Activated T-cell treated with anti-CD3 and anti-CD28 coated beads for 24 hours (primary cell): ENCODE results near the gene CLCN1.
"Not testable (repeated sequence)": the region's sequence is repeated elsewhere in the genome, so short reads cannot be mapped to it uniquely, and the experiment has no call there.

Experiments used
- DNase-seq: peaks from one replicate; pipeline ENCODE4 v3.0.0-alpha.2; 2020; ENCODE audit warnings: low read depth

The CLCN1 gene

GRCh38 chr7:143384661-143385631, 69.0 kb downstream of the CLCN1 start:
- no peak for DNase-seq

- no peak for DNase-seq
Measured at GRCh38 chr7:143385891-143386781, 70.2 kb downstream of the CLCN1 start.

GRCh38 chr7:143387156-143387975, 71.5 kb downstream of the CLCN1 start:
- no peak for DNase-seq

GRCh38 chr7:143388051-143388450, 72.1 kb downstream of the CLCN1 start:
- no peak for DNase-seq

- no peak for DNase-seq
Measured at GRCh38 chr7:143388491-143389101, 72.7 kb downstream of the CLCN1 start.

- no peak for DNase-seq
Measured at GRCh38 chr7:143389316-143390103, 73.6 kb downstream of the CLCN1 start.

GRCh38 chr7:143390104-143390772, 74.3 kb downstream of the CLCN1 start:
- no peak for DNase-seq

- no peak for DNase-seq
Measured at GRCh38 chr7:143390773-143391317, 74.9 kb downstream of the CLCN1 start.

GRCh38 chr7:143391462-143392404, 75.8 kb downstream of the CLCN1 start:
- no peak for DNase-seq

GRCh38 chr7:143392427-143392826, 76.5 kb downstream of the CLCN1 start:
- DNase-seq, result not testable (repeated sequence)

GRCh38 chr7:143392875-143393266, 77.0 kb downstream of the CLCN1 start:
- no peak for DNase-seq

GRCh38 chr7:143393267-143394041, 77.5 kb downstream of the CLCN1 start:
- DNase-seq, result no peak

GRCh38 chr7:143394068-143394467, 78.2 kb downstream of the CLCN1 start:
- no peak for DNase-seq

- no peak for DNase-seq
Measured at GRCh38 chr7:143394777-143395176, 78.9 kb downstream of the CLCN1 start.

- DNase-seq, result no peak
Measured at GRCh38 chr7:143395187-143396149, 79.6 kb downstream of the CLCN1 start.

GRCh38 chr7:143396182-143396581, 80.3 kb downstream of the CLCN1 start:
- DNase-seq, result no peak
